ENCODE data around the gene FGD6.
"Not testable (repeated sequence)": the region's sequence is repeated elsewhere in the genome, so short reads cannot be mapped to it uniquely, and the experiment has no call there.

FGD6 gene

DNA sequence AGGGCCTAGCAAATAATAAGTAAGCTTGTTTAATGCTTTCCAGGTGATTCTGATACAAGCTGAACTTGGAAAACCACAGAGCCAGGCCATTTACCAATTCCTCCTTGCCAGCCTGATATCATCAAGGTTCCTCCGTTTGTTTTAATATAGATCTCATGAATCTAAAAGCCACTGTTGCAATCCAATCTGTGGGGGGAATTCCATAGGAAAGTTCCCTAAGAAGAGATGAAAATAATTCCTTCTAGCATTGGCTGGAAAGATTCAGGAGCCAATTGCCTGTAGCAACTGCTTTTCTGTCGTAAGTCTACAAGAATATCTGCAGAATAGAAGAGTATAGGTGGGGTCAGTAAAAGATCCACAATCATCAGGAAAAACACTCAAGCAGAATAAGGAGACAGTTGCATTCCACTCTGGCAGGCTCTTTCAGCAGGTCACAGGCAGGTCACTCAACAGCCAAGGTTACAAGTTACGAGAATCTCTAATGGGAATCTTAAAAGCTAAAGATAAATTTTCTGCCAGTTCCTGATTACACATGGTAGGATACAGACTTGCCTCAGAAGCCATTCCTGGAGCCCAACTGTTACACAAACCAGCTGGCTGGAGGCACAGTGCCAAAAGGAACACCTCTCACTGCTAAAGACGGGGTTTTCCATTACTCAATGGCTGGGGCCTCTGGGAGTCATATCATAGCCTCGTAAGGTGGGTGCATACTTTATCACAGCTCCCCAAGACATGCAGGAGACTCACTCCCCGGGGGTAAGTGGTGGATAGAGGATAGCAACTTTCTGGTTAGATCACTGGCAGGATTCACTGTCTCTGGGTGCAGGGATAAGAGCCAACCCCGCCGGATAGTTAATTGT is 43.6 kb downstream of the FGD6 start:
- no peak for DNase-seq

DNA sequence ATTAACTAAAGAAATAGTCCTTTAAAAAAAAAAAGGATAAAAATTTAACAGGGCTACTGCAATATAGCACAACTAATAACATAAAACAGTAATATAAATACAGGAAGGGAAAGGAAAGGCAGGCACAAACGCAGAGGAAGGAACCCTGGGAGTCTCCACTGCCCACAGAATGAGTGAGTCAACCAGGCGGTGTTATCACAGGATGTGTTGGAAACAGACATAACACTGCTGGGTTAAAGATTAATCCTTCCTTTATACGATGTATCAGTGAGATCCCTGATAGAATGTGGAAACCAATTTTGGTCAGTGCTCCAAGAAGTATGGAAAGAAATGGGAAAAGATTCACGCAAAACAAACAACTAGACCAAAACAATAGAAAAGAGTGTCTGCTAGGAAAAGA is 47.9 kb downstream of the FGD6 start:
- DNase-seq, result no peak

DNA sequence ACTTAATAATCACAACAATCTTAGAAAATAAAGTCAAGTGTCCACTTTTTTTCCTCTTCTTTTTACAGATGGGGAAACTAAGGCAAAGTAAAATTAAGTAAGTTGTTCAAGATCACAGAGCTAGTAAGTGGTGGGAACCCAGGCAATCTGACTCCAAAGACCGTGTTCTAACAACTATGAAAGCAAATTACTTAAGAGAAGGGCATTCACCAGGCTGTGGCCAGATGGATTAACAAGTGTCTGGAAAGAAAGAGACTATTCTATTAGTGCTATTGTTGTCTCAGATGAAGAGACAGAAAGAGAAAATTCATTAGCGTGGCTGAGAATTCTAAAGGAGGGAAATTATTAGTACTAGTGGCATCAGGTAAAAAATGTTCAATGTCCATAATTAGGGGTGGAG is 48.5 kb downstream of the FGD6 start:
- no peak for DNase-seq

DNA sequence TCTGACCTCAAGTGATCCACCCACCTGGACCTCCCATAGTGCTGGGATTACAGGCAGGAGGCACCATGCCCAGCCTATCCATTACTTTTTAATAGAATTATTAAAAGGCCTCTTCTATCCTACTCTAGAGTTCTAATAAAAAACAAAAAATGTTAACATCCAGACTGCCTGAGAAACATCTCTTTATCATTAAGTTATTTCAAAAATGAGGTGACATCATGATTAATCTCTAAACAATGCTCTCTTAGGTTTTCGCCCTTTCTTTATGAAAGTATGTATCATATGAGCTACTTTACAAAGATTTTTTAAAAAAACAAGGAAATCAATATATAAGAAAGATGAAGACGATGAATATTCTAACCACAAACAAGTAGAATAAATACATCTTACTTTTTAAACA is 52.6 kb downstream of the FGD6 start:
- no peak for DNase-seq

DNA sequence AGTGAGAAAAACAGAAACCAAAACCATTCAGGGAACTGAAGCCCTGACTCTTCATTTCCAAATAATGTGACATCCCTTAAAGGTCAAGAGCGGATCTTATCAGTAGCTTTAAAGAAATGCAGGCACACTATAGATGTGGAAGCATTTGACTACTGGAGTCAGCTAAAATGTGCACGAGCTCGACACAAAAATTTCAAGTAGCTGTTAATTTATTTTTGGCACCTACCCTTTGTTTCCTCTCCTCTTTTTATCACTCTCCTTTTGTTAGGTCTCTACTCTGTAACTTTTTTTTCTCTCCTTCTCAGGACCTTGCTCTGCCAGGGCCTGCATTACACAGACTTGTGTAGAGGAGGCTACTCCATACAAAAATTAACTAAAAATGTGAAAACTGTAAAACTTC is 58.3 kb downstream of the FGD6 start:
- DNase-seq, result no peak

DNA sequence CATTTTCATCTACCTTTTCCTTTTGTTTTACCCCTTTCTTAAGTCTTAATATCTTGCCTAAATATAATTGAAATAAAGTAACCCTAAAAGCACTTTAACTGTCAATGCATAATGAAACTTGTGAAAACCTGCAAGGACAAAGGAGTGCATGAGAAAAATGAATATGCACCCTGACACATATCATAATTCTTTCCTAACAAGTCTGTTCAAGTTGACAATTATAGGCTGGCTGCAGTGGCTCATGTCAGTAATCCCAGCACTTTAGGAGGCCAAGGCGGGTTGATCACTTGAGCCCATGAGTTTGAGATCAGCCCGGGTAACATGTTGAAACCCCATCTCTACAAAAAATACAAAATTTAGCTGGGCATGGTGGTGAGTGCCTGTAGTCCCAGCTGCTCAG is 65.4 kb downstream of the FGD6 start:
- DNase-seq, result no peak

DNA sequence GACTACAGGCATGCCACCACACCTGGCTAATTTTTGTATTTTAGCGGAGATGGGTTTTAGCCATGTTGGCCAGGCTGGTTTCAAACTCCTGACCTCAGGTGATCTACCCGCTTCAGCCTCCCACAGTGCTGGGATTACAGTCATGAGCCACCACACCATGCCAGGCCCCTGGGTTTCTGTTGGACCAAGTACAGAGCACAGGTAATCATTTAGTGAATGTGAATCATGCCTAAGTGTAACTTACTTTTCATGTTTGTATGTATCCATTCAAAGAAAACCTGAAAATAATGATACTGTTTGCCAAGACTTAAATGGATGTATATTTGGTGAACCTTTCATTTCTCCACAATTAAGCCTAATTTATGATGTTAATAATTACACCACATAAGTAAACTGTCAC is 65.9 kb downstream of the FGD6 start:
- DNase-seq, result no peak

DNA sequence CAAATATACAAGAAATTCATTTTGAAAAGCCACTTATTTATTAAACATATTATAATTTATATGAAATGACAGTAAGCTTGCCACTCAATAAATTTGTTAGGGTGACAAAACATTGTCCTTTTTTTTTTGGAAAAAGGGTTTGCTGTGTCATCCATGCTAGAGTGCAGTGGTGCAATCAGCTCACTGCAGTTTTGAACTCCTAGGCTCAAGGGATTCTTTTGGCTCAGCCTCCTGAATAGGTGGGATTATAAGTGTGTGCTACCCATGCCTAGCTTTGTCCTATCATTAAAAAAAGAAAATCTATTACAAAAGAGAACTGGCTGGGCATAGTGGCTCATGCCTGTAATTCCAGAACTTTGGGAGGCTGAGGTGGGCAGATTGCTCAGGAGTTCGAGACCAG is 66.8 kb downstream of the FGD6 start:
- no peak for DNase-seq

DNA sequence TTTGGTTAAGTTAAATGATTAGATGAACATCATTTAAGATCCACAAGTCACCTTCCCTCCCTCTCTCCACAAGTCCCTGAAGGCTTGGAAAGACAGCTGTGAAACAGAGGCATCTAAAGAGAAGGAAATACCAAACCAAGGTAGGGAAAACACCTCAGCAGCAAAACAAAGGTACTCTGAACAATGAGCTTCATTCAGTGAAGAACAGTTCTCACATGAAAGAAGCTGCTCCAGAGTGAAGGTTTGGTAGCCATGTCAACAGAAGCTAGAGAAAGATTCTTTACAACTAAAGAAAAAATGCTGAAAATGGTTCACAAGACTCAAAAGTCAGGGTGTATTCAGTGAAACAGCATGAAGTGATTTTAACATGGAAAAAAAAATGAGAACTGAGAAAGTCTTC is 69.4 kb downstream of the FGD6 start:
- DNase-seq, result no peak

DNA sequence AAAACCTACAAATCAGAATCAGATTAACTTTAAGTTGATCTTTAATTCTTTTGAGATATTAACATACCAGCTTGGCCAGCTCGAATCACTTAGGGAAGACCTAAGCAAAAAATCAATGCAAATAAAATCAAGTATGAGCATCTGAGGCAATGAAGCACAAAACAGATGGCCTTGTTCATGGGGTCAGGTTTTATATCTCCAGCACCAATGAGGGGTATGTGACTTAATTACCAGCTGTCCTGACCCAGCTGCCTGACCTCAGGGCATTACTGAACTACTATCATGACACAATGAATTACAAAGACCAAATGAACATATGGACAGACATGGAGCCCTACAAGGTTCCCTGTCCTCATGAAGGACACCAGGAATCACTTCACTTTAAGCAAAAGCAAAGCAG is 70.5 kb downstream of the FGD6 start:
- DNase-seq, result no peak

DNA sequence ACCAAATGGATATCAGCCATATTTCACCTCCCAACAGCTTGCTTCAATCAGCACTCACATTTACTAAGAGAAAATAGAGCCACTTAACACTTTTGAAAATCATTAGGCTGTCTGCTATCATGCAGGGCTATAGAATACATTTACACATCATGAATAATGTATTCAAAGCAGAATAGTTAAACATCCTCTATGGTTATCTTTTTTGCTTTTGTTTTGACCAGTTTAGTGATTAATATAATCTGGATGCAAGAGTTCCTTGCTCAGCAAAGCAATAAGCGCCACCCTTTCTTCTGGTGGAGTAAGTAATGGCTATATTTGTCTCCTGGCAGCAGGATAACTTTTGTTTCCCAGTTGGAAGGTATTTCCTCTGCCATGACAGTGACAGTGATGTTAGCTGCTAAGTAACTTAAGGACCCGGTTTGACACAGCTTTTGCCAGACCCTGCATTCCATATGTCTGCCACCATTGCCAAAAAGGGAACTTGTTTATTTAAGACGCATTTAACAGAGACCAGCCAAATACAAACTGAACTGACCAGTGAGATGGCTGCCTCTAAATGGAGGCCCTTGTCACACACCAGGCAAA is 73.6 kb downstream of the FGD6 start:
- no peak for DNase-seq

DNA sequence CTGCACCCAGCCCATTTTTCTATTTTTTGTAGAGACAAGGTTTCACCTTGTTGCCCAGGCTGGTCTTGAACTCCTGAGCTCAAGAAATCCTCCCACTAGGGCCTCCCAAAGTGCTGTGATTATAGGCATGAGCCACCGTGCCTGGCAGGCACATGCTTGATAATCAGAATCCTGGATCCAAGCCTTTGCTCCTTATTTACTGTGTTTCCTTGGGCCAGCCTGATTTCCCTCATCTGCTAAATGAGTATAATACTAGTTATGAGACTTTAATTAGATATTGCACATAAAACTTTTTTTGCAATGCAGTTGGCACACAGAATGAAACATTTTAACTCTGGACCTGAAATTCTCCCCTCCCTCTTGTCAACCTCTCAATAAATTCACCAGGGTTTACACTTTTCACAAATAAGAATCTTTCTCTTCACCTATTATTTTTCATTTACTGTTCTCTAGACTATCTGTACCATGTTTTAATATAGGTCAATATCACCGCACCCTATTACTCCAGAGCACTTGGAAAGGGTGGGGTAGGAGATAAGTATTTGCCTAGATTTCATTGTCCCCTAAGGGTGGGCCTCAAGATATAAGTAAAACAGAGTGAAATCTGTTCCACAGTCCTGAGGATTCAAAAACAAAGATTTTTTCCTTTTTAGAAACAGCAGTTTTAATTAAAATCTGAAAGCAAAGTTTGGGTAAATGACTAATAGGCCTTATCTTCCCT is 74.7 kb downstream of the FGD6 start:
- no peak for DNase-seq

DNA sequence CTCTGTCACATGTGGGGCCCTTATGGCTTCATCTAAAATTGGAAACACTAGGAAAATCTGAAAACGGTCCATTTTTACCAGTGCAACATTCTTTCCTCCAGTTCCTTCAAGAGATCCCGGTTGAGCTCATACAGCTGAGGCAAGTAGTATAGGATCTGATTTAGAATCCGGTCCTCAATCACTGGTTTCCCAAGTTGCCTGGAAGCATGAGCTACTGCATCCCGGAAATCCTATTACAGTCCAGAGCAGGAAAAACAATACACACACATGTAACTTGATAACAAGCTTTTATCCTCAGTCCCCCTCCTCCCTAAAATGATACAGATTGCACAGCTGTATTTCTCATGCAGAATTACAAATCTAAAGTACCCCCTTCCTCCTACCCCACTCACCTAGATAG is 76.0 kb downstream of the FGD6 start:
- no peak for DNase-seq

DNA sequence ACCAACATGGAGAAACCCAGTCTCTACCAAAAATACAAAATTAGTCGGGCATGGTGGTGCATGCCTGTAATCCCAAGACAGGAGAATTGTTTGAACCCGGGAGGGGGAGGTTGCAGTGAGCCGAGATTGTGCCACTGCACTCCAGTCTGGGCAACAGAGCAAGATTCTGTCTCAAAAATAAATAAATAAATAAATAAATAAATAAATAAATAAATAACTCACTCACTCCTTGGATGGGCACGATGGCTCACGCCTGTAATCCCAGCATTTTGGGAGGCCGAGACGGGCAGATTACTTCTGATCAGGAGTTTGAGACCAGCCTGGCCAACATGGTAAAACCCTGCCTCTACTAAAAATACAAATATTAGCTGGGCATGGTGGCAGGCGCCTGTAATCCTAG is 79.2 kb downstream of the FGD6 start:
- DNase-seq, result not testable (repeated sequence)

DNA sequence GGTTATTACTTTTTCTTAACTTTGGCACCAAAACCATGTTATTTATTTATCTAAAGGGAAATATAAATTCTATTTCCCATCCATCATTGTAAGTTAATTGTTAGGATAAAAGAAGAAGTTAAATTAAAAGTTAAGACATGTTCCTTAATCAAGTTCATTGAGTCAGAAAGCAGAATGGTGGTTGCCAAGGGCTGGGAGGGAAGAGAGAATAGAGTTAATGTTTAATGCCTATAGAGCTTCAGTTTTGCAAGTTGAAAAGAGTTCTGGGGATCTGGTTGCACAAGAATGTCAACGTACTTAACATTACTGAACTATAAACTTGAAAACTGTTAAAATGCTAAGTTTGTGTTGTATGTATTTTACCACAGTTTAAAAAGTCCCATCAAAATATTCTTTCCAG is 80.7 kb downstream of the FGD6 start:
- DNase-seq, result no peak

DNA sequence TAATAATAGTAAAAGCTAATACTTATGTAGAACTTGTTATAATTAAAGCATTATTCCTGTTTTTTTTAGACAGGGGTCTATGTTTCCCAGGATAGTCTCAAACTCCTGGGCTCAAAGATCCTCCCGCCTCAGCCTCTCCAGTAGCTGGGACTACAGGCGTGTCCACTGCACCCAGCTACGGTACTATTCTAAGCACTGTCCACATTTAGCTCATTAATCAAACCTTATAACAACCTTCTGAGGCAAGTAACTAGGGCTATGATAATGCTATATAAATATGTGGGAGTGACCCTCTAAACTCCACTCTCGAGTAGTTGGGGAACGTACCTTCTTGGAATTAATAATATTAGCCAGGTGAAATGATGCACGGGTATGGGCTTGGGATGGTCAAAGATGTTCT is 83.2 kb downstream of the FGD6 start:
- DNase-seq, result no peak

DNA sequence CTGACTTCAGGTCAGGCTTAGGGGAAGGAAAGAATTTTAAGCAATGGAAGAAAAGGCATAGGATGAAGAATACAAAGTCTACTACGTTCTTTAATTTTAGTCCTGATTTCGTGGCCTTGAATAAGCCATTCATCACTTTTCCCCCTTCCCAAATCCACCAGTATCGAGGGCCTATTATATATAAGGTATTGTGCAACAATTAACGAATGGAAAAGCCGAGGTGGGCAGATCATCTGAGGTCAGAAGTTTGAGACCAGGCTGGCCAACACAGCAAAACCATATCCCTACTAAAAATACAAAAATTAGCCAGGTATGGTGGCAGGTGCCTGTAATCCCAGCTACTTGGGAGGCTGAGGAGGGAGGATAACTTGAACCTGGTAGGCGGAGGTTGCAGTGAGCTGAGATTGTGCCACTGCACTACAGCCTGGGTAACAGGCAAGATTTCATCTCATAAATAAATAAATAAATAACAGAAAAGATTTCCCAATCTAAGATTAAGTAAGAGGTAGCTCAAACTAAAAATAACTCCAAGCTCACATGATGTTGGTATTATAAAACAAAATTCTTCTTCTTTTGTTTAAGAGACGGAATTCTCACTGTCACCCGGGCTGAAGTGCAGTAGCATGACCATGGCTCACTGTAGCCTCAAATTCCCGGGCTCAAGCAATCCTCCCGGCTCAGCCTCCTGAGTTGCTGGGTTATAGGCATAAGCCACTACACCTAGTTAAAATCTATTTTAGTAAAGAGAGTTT is 85.5 kb downstream of the FGD6 start:
- DNase-seq, result no peak

DNA sequence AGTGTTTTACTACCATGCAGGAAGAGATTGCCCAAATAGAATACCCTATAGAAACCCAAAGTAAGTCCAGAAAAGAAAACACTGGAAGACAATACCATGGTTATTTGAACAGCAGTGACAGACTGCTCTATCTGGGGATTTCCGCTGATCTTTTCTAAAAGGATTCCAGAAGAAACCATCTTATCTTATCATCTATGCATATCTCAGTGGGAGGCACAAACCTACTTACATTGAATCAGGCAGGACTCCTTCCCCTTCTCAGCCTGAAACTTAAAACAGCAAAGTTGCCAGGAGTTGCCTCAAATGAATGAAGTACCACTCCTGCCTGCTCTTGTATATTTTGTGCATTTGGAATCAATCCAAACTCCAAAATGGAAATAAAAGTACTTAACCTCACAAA is 87.2 kb downstream of the FGD6 start:
- DNase-seq, result no peak

DNA sequence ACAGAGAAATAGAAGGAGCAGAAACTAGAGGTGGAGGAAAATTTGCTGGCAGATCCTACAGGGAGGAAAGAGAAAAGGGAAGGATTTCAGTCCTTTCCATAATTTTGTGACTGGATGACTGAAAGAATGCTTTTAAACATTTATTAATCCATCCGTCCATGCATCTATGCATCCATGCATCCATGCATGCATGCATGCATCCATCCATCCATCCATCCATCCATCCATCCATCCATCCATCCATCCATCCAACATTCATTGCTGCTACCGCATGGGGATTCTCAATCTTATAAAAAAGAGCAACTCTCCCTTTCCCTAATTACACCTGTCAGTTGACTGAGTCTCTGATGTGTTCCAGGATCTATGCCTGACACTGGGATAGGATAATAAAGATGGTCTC is 88.2 kb downstream of the FGD6 start:
- no peak for DNase-seq

DNA sequence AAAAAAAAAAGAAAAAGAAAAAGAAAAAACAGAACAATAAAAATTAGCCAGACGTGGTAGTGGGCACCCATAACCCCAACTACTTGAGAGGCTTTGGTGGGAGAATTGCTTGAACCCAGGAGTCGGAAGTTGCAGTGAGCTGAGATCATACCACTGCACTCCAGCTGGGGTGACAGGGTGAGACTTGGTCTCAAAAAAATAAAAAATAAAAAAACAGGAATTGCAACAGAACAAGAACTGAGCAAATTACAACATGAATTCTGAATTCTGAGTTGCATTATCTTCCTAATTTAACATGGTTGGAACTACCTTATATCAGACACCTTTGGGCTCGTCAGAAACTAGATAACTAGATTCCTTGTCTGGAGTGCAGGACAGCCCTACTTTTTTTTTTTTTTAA is 90.5 kb downstream of the FGD6 start:
- no peak for DNase-seq

DNA sequence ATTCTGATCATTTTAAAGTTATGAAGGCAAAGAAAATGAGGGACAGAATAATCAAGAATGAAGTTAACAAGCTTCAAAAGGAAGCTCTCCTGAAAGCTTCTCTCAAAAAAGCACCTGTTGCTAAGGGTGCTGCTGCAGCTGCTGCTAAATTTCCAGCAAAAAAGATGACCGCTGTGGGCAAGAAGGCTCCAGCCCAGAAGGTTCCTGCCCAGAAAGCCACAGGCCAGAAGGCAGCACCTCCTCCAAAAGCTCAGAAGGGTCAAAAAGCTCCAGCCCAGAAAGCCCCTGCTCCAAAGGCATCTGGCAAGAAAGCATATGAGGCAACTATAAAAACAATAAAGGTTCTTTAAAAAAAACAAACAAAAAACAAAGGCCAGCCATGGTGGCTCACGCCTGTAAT is 91.2 kb downstream of the FGD6 start:
- no peak for DNase-seq

DNA sequence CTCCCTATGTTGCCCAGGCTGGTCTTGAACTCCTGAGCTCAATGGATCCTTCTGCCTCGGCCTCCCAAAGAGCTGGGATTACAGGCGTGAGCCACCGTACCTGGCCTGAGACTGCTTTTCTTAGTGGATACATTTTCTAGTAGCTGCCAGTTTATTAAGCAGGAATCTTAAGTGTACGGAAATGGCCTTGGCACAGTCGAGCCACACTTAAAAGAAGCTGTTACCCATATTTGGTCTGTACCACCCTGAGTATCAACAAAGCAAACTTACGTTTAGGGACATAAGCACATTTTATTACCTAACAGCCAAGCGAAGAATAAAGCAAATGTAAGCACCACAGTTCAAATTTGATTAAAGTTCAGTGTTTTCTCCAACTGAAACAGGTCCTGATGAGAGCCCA is 93.2 kb downstream of the FGD6 start:
- no peak for DNase-seq

DNA sequence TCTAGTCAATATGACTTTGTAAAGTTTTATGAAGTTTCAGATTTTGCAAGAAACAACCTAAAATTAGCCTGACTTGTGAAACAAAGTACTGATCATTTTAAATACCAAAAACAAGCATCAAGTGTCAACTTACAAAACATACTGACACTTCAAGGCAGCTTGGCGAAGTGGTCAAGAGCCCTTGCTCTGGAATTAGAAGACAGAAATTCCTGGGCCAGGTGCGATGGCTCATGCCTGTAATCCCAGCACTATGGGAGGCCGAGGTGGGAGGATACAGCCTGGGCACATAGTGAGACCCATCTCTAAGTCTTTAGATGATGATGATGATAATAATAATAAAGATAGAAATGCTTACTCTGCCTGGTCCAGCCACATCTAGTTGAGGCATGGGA is 98.5 kb downstream of the FGD6 start:
- DNase-seq, result no peak
